ENCODE measurements around the gene SLC27A5.

Gene SLC27A5

GRCh38 chr19:58516246-58516836 lies 4.5 kb upstream of the SLC27A5 start:
- H3K9me3 ChIP-seq (ENCODE audit: control insufficient read depth, insufficient read depth, low read depth, low read length) = no peaks in the 10 kb centered on the region
- ChIA-PET CTCF (interaction anchor here (0.6 kb wide), 1 partner anchor 50 kb away, joined by 5 read pairs; no protein-coding TSS in a partner anchor), POLR2A (interaction anchor here (0.9 kb wide), 1 partner anchor 28 kb away, joined by 3 read pairs; the partner anchor contains the start of gene TRIM28)
- TF ChIP-seq HOXC10 (CRISPR knock-in tag; IDR thresholded peaks at IDR 0.05) (0 out of 2 replicates have a peak, but pooled peaks have one; percentile 10), ZBTB26 (tag by site-specific recombination; optimal IDR thresholded peaks at IDR 0.05) (no peak), BCL6B (tag by site-specific recombination; IDR thresholded peaks at IDR 0.05) (no peak)
- H3K27ac ChIP-seq (ENCODE audit: extremely low read depth, low read depth, low read length) = no peak overlapping the region
- peaks cover 0 to 27% of the 10 kb centered on the region in 2 experiments; a peak in 1 of 3 replicates for H3K36me3 ChIP-seq (ENCODE audit: control insufficient read depth in 2 of 2, insufficient read depth in 1 of 2, low read length in 2 of 2)
- H3K4me1 ChIP-seq (ENCODE audit: control insufficient read depth, insufficient read depth, low read length) = peaks cover 10% of the 10 kb centered on the region
- H3K4me3 ChIP-seq (ENCODE audit: low read depth, low read length) = no peak overlapping the region

GRCh38 chr19:58515259-58515658 lies 3.5 kb upstream of the SLC27A5 start:
- TF ChIP-seq HOXA7 (CRISPR knock-in tag; IDR thresholded peaks at IDR 0.05; ENCODE audit: borderline replicate concordance) = no peak
- TF ChIP-seq ZBTB11 (tag by site-specific recombination; conservative IDR thresholded peaks at IDR 0.05; ENCODE audit: low read depth) = no peak
- TF ChIP-seq REPIN1 (tag by site-specific recombination; IDR thresholded peaks at IDR 0.05; ENCODE audit: low read depth) = no peak
- no peak for TF ChIP-seq ZNF670 (tag by site-specific recombination; IDR thresholded peaks at IDR 0.05; ENCODE audit: low read depth)
- no peak for TF ChIP-seq ZFP37 (tag by site-specific recombination; IDR thresholded peaks at IDR 0.05)
- ChIA-PET POLR2A (interaction anchor here (1.1 kb wide), 1 partner anchor 40 kb away, joined by 4 read pairs; the partner anchor contains the start of gene CHMP2A), CTCF (no interaction called here)
- H3K4me3 ChIP-seq (ENCODE audit: low read depth, low read length) = no peak overlapping the region
- H3K4me1 ChIP-seq (ENCODE audit: control insufficient read depth, insufficient read depth, low read length) = 0 out of 2 replicates have a peak, but pooled peaks cover 6% of the 10 kb centered on the region
- no peak overlapping the region for H3K27ac ChIP-seq (ENCODE audit: extremely low read depth, low read depth, low read length)
- H3K9me3 ChIP-seq (ENCODE audit: control insufficient read depth, insufficient read depth, low read depth, low read length) = no peaks in the 10 kb centered on the region
- H3K36me3 ChIP-seq (ENCODE audit: control insufficient read depth in 2 of 2, insufficient read depth in 1 of 2, low read length in 2 of 2) = peaks cover 0 to 27% of the 10 kb centered on the region in 2 experiments; a peak in 1 of 3 replicates

GRCh38 chr19:58514564-58515022 lies 2.8 kb upstream of the SLC27A5 start:
- Histone ChIP-seq H3K9me3 (ENCODE audit: control insufficient read depth, insufficient read depth, low read depth, low read length) (no peaks in the 10 kb centered on the region), H3K36me3 (ENCODE audit: control insufficient read depth in 2 of 2, insufficient read depth in 1 of 2, low read length in 2 of 2) (peaks cover 0 to 27% of the 10 kb centered on the region in 2 experiments; a peak in 1 of 3 replicates), H3K27ac (ENCODE audit: extremely low read depth, low read depth, low read length) (no peak overlapping the region), H3K4me1 (ENCODE audit: control insufficient read depth, insufficient read depth, low read length) (0 out of 2 replicates have a peak, but pooled peaks cover 6% of the 10 kb centered on the region), H3K4me3 (ENCODE audit: low read depth, low read length) (no peak overlapping the region)
- POLR2A ChIA-PET = interaction anchor here (1.1 kb wide), 1 partner anchor 40 kb away, joined by 4 read pairs; the partner anchor contains the start of gene CHMP2A
- TF ChIP-seq SALL2 (tag by site-specific recombination; IDR thresholded peaks at IDR 0.05; ENCODE audit: borderline replicate concordance) = no peak
- peak; percentile 28; the same call in 1 of the 2 replicates for TF ChIP-seq HIC1 (tag by site-specific recombination; IDR thresholded peaks at IDR 0.05)
- CTCF ChIA-PET = no interaction called here
